Motor neuron (in vitro differentiated cells): Measurements from ENCODE around the gene LIN37. TPM values are rescaled to one million over a fixed set of nuclear protein-coding genes. Genes with fewer than 3 reads are reported as not detected.

ENCODE experiments used
- ATAC-seq, 8 experiments: fragments of 200-7000 bp; cut with Tn5 transposase; replicated peaks in 6 of 8; 2 replicates each; pipeline ENCODE4 v1.8.0; 2021; ENCODE audit warnings: mild to moderate bottlenecking in 8 of 8, moderate library complexity in 8 of 8
- H3K27ac ChIP-seq, 2 donors: fragments of 250-450 bp; sonication (Bioruptor Pico); 2 replicates each; pipeline ENCODE4 v1.9.0; 2021; ENCODE audit warnings: antibody characterized with exemption in 2 of 2, mild to moderate bottlenecking in 2 of 2, moderate library complexity in 1 of 2
- H3K4me1 ChIP-seq, 2 donors: fragments of 250-450 bp; sonication (Bioruptor Pico); replicated peaks in 1 of 2; 2 replicates each; pipeline ENCODE4 v1.6.1; 2021; ENCODE audit warnings: antibody characterized with exemption in 2 of 2, mild to moderate bottlenecking in 2 of 2, moderate library complexity in 1 of 2
- H3K4me3 ChIP-seq, 5 donors: fragments of 250-450 bp; sonication (Bioruptor Pico); 2 replicates each; pipeline ENCODE4 v1.9.0; 2021; ENCODE audit warnings: antibody characterized with exemption in 5 of 5, mild to moderate bottlenecking in 5 of 5, moderate library complexity in 4 of 5
- WGBS, 10 experiments: fragments of 450-650 bp; shearing (Covaris generic); methylation state at CpG; one replicate each; pipeline ENCODE4 v1.0.0; 2022; 5-methylcytosine and 5-hydroxymethylcytosine counted together
- in situ Hi-C, 9 experiments: fragments of 400-800 bp; cut with MboI; loops; one replicate each; pipeline ENCODE4 v1.15.0; 2021; ENCODE audit warnings: low sequenced_read_pairs in 9 of 9, low pct_unique_long_range_greater_than_20kb in 2 of 9; ENCODE audit not compliant: unreplicated experiment in 9 of 9
- total RNA-seq, 8 experiments: library from RNA; unstranded; fragments of 300-600 nt; gene quantifications; 2 replicates each; pipeline versions ENCODE4 v1.2.3 to v1.2.4, GENCODE V29; 2022

LIN37 gene
- total RNA-seq, 8 experiments from 2014 or later = 12.6 to 32.0 (median 19.9) TPM

DNA sequence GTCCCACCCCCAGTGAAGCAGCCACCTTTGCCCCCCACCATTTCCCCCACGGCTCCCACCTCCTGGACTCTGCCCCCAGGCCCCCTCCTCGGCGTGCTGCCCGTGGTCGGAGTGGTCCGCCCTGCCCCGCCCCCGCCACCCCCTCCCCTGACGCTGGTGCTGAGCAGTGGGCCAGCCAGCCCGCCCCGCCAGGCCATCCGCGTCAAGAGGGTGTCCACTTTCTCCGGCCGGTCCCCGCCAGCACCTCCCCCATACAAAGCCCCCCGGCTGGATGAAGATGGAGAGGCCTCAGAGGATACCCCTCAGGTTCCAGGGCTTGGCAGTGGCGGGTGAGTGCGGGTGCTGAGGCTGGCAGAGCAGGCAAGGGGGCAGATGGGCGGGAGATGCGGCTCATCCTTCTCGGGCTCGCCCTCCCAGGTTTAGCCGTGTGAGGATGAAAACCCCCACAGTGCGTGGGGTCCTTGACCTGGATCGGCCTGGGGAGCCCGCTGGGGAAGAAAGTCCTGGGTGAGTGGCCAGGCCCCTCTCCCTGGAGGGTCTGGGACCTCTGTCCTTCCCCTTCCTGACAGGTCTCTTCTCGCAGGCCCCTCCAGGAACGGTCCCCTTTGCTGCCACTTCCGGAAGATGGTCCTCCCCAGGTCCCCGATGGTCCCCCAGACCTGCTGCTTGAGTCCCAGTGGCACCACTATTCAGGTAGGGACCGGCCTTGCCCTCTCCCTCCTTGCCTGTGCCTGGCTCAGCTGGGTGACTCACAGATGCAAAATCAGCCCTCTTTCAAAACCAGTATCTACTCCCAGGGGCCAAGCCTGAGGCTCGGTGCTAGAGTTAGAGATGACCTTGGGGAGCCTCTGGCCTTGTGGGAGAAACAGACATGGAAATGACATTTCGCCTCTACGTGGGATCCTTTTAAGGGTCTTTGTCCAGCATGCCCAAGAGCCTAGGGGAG is 14.9 kb upstream of the LIN37 start:
- no peaks in the 10 kb centered on the region for H3K4me1 ChIP-seq
- in situ Hi-C loops = no loop called here
- 71 to 100% (median 97%) methylated on average over 2 to 5 of the region's 35 CpGs; no CpG with 5 or more reads in 5 of the 10 experiments for WGBS, 10 experiments
- no peak overlapping the region for H3K27ac ChIP-seq
- ATAC-seq = peak in 3 of 8 experiments; percentile 1 to 59 (median 41)
- H3K4me3 ChIP-seq = no peak overlapping the region

- no peak for ATAC-seq
- Histone ChIP-seq H3K4me3 (no peak overlapping the region), H3K27ac (no peak overlapping the region), H3K4me1 (no peaks in the 10 kb centered on the region)
- in situ Hi-C loops = no loop called here
- 60 to 100% (median 95%) methylated on average over 1 to 8 of the region's 8 CpGs; no CpG with 5 or more reads in 2 of the 10 experiments for WGBS, 10 experiments
Measured at GRCh38 chr19:35734273-35734672, 14.1 kb upstream of the LIN37 start.

DNA sequence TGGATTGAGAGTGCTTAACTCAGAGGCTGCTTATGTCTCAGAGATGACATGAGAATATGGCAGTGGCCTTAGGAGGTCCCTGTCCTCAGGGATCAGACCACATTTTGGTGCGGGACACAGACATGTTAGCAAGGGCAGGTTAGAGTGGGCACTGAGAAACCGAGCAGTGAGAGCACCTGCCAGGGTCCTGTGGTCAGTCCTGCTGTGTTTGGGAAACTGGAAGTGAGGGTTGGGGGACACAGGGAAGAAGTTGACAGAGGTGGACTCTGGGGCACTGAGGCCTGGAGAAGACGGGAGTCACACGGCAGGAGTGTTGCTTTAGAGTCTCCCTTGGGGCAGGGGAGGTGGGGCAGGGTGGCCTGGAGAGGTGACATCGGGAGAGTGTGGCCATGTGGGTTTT is 13.5 kb upstream of the LIN37 start:
- no peak for ATAC-seq
- no peak overlapping the region for H3K4me3 ChIP-seq
- H3K27ac ChIP-seq = no peak overlapping the region
- 78 to 100% (median 88%) methylated on average over 1 to 4 of the region's 5 CpGs; no CpG with 5 or more reads in 6 of the 10 experiments for WGBS, 10 experiments
- no peaks in the 10 kb centered on the region for H3K4me1 ChIP-seq
- in situ Hi-C loops = no loop called here

- Histone ChIP-seq H3K4me1 (peaks cover 3 to 4% of the 10 kb centered on the region in 2 donors), H3K4me3 (no peak overlapping the region), H3K27ac (no peak overlapping the region)
- in situ Hi-C loops = no loop called here
- WGBS, 10 experiments = 69 to 100% (median 84%) methylated on average over 2 to 7 of the region's 22 CpGs; no CpG with 5 or more reads in 4 of the 10 experiments
- no peak for ATAC-seq
Measured at GRCh38 chr19:35736913-35737886, 11.2 kb upstream of the LIN37 start.

GRCh38 chr19:35738021-35738886 is 10.1 kb upstream of the LIN37 start:
- in situ Hi-C loops = no loop called here
- no peak for ATAC-seq
- no peak overlapping the region for H3K4me3 ChIP-seq
- no peak overlapping the region for H3K27ac ChIP-seq
- WGBS, 10 experiments = 75 to 100% (median 95%) methylated on average over 1 to 6 of the region's 37 CpGs; no CpG with 5 or more reads in 4 of the 10 experiments
- peaks cover 3 to 4% of the 10 kb centered on the region in 2 donors for H3K4me1 ChIP-seq

DNA sequence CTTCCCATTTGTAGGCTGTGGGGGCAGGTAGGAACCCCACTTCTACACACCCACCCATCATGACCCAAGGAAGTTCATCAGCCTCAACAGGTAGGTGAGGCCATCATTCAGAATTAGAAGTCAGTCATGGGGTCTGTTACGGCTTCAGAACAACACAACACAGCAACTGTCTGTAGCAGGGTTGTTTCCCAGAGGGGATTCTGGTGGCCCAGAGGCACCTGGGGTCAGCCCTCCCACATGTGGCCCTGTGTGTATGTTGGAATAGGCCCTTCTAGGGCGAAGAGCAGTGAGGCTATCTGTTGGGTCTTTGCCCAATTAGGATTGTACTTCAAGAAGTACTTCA is 9.5 kb upstream of the LIN37 start:
- WGBS, 10 experiments = 86 to 100% methylated on average over 1 to 2 of the region's 2 CpGs; no CpG with 5 or more reads in 8 of the 10 experiments
- no peak for ATAC-seq

DNA sequence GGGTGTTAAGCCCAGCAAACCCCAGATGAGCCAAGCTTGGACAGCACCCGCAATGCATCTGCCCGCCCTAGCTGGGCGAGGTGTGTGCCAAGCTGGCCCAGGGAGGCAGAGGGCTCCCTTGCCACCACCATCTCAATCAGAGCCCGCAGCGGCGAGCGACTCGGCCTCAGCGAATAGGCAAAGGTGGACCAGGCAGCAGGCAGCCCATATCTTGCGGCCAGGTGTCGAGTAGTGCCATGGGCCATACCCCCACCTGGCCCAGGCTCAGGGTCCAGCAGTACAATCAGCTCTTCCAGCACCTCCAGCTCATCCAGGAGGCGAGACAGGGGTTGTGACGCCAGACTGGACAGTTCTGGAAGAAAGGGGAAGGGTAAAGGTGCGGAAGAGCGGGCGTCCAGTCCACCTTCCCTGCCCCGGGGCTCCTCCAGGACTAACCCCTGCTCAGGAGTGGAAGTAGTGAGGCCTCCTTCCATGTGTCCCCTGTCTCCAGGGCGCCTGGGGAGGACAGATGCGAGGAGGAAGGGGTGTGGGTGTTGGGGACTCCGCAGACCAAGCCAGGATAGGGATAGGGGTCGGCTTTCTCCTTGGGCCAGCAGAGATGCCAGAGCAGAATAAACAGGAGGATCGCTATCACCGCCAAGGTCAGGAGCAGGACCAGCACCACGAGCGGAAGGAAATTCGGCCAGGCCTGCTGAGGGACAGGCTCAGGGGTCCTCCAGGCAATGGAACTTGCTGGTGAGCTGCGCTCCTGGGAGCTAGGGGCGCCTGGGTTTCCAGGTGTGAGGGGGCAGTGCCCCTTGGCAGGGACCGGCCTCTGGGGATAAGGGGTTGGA is 8.9 kb upstream of the LIN37 start:
- H3K27ac ChIP-seq = no peak overlapping the region
- ATAC-seq = no peak
- H3K4me1 ChIP-seq = peaks cover 6 to 8% of the 10 kb centered on the region in 2 donors
- WGBS, 10 experiments = 43 to 100% (median 89%) methylated on average over 1 to 11 of the region's 29 CpGs; no CpG with 5 or more reads in 5 of the 10 experiments
- H3K4me3 ChIP-seq = peak overlapping the region in 4 of 5 donors; percentile 38 to 52 (median 42)
- in situ Hi-C loops = no loop called here

More for the DNA sequence above, 9.5 kb upstream of the LIN37 start:
- peaks cover 3 to 4% of the 10 kb centered on the region in 2 donors for H3K4me1 ChIP-seq
- in situ Hi-C loops = no loop called here
- no peak overlapping the region for H3K4me3 ChIP-seq
- H3K27ac ChIP-seq = no peak overlapping the region

- Histone ChIP-seq H3K4me1 (peaks cover 6 to 8% of the 10 kb centered on the region in 2 donors), H3K4me3 (peak overlapping the region; percentile 36 to 52 (median 40)), H3K27ac (no peak overlapping the region)
- no peak for ATAC-seq
- 0% methylated on average over 1 of the region's 16 CpGs; no CpG with 5 or more reads in 9 of the 10 experiments for WGBS, 10 experiments
- in situ Hi-C loops = no loop called here
Measured at GRCh38 chr19:35740108-35740422, 8.3 kb upstream of the LIN37 start.

GRCh38 chr19:35740423-35741202 is 7.8 kb upstream of the LIN37 start:
- Histone ChIP-seq H3K4me3 (peak overlapping the region; percentile 36 to 52 (median 40)), H3K4me1 (peaks cover 6 to 8% of the 10 kb centered on the region in 2 donors), H3K27ac (peak overlapping the region; percentile 80 to 81)
- ATAC-seq = peak; percentile 62 to 82 (median 78)
- in situ Hi-C loops = no loop called here
- WGBS, 10 experiments = 0 to 4% (median 0%) methylated on average over 3 to 12 of the region's 63 CpGs; no CpG with 5 or more reads in 3 of the 10 experiments

- 0 to 5% (median 0%) methylated on average over 2 to 11 of the region's 12 CpGs; no CpG with 5 or more reads in 6 of the 10 experiments for WGBS, 10 experiments
- ATAC-seq = no peak
- in situ Hi-C loops = no loop called here
- Histone ChIP-seq H3K4me3 (peak overlapping the region; percentile 35 to 52 (median 40)), H3K4me1 (peaks cover 7 to 8% of the 10 kb centered on the region in 2 donors), H3K27ac (peak overlapping the region; percentile 80 to 81)
Measured at GRCh38 chr19:35741203-35741515, 7.2 kb upstream of the LIN37 start.

DNA sequence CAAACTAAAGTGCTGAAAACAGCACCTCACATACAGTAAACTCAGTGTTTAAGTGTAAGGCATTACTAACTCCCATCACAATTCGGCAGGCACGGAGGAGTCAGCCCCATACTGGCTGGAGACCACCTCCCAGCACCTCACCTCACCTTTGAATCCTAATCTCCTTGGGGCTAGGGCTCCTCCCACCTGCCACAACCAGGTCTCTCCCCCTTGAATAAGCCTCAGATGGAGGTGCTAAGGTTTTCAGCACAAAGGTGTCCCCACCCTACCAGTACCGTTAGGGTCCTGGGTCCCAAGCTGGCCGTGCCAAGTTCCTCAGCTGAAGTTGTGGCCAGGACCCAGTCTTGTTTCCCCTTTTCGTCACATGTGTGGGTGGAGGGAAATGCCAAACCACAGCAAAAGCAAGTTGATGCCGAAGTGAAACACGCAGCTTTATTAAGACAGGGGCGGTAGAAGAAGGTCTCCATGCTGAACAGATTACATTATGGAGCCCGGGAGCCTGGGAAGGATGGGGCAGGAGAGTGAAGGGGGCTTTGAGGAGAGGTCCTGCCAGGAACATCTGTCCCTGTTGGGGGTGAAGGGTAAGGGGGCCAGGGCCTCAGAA is 6.2 kb upstream of the LIN37 start, which contains the start of gene IGFLR1:
Gene IGFLR1 (minus strand): TSS at position 332 of the 604 bp plus-strand sequence. CDS start 1,272 bp downstream, outside the sequence.
- in situ Hi-C loops = no loop called here
- Histone ChIP-seq H3K4me1 (peaks cover 10 to 11% of the 10 kb centered on the region in 2 donors), H3K27ac (peak within 1 kb of the TSS; percentile 80 to 81), H3K4me3 (peak within 1 kb of the TSS; percentile 35 to 52 (median 40))
- no peak for ATAC-seq
- 73 to 100% (median 95%) methylated on average over 1 to 6 of the region's 9 CpGs; no CpG with 5 or more reads in 5 of the 10 experiments for WGBS, 10 experiments
